HG02973 (cell line): ENCODE measurements around the gene TMEM127.

Experiments used
- ATAC-seq: cut with Tn5 transposase; IDR thresholded peaks from one replicate; pipeline ENCODE4 v1.9.1; 2021; ENCODE audit warnings: moderate library complexity; ENCODE audit not compliant: unreplicated experiment

The TMEM127 gene

GRCh38 chr2:96208143-96209010 is 57.4 kb downstream of the TMEM127 start, which contains the start of gene STARD7:
TSS of gene STARD7 (minus strand) at chr2:96208827. CDS start at chr2:96208434, 393 bp downstream.
- ATAC-seq: peak; percentile 80

GRCh38 chr2:96207774-96208142 is 58.0 kb downstream of the TMEM127 start:
- peak; percentile 11 for ATAC-seq

DNA sequence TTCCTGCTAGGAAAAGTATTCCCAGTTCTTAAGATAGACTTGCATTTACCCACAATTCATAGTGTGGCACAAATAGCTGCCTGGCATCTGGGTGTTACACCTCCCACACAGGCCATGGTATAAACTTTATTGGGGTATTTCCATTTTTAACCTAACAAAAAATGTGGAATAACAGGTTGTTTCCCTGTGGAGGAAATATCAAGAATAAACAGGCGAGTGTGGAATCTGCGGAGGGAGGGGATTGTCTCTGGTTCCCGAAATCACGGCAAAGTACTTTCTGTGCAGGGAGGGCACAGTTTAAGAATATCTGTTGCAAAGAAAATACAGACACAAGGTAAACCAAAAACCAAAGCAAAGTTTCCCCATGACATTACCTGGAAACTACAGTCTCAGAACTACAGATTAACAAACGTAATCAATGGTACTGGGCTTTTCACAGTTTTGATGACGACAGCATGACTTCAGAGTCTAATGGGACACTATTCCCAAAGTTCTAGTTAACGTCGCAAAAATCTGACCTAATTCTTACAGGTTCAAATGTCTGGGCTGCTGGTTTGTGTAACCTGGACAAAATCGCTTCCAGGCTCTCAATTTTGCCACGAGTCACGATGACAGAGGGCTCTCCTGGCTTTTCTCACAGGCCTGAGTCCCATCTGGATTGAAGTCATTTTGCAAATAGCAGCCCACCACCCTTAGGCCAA is 58.6 kb downstream of the TMEM127 start:
- no peak for ATAC-seq

- no peak for ATAC-seq
Measured at GRCh38 chr2:96205888-96206287, 59.9 kb downstream of the TMEM127 start.

DNA sequence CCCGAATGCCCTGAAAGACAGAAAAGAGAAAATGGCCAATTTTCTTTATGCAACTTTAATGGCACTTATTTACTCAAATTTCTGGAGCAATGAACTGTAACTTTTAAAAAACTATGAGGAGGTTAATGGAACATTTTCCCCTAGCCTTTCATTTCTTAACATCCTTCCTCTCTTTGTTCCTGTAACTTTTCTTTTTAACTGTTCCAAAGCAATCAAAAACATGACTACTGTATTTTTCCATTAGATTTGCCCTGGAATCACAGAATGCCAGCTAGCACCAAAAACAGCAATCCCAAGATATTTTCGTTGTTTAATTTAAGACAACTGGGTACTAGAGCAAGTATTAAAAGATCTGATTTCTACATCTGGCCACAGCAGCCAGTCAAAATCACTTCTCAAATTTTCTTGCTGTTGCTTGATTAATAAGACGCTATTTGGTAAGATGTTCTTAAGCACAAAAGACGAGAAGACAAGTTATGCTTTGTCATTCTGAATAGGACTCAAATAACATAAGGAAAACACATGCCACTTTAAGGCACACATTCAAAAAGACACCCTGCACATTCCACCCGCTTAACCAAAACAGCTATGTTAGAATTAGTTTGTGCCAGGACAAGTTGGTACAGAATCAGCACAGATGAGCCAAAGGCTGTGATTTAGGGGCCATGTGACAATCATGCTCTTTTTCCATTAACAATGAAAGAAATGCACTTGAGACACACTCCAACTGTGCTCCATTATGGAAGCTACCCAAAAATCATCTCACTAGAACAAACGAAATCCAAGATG is 60.8 kb downstream of the TMEM127 start:
- no peak for ATAC-seq

DNA sequence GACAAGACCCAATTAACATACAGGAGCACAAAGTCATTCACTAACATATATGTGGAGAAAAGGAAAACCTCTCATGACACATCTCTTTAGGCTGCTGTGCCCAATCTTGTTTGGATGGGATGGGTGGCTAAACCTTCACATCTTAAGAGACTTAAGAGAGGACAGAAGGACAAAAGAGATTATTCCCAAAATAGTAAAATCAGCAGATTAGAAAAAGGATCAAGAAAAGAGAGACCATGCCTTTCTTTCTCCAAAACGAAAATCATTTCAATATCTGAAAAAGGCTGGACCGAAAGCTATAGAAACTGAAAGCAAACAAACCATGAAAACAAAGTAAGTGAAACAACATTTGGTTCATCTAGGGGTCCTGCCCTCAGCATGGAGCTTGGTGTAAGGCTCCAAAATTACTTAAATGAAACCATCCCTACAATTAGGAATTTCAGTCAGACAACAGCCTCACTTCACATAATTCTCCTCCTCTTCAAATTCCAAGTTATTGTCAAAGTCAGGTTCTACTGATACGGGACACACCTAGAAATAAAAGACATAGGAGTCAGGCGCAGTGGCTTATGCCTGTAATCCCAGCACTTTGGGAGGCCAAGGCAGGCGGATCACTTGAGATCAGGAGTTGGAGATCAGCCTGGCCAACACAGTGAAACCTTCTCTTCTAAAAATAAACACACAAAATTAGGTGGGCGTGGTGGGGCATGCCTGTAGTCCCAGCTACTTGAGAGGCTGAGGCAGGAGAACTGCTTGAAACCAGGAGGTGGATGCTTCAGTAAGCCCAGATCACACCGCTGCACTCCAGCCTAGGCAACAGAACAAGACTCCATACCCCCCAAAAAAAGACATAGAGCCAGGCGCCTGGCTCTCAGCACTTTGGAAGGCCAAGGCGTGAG is 62.4 kb downstream of the TMEM127 start:
- no peak for ATAC-seq

DNA sequence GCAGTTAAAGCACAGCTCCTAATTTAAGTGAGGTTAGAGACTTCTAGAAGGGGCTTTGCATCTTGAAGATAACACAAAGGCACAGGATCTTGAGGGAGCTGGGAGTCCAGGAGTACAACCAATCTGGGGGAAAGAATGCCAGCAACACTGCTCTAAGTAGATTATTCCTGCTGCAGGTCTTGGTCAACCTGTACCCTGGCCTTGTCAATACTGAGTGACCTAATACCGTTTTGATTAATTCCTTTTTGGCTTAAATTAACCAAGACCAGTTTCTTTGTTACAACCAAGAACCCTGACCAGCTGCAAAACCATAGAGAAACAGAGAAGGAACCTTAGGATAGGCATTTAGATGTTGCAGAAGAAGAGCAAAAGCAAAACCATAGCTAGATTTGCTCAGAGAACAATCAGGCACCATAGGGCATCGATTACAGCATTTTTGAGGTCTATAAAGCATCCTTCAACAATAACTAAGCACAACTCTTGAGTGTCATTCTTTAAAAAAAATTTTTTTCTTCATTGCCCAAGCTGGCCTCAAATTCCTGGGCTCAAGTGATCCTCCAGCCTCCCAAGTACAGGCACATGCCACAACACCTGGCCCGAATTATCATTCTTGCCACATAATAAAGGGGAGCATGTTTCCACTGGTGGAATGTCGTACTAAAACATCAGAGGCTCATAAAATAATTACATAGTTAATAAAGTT is 63.5 kb downstream of the TMEM127 start:
- ATAC-seq: no peak

DNA sequence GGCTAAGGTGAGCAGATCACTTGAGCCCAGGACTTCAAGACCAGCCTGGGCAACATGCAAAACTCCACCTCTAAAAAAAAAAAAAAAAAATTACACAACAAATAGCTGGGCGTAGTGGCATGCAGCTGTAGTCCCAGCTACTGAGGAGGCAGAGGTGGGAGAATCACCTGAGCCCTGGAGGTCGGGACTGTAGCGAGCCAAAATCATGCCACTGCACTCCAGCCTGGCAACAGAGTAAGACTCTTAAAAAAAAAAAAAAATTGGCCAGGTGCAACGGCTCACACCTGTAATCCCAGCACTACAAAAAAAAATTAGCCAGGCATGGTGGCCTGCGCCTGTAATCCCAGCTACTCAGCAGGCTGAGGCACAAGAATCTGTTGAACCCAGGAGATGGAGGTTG is 64.5 kb downstream of the TMEM127 start:
- no peak for ATAC-seq

GRCh38 chr2:96198921-96199320 is 66.9 kb downstream of the TMEM127 start:
- no peak for ATAC-seq
